GM21360 (cell line): ENCODE data around the gene TMEM88.

Experiments
- ATAC-seq: cut with Tn5 transposase; IDR thresholded peaks from one replicate; pipeline ENCODE4 v1.9.1; 2021; ENCODE audit warnings: mild to moderate bottlenecking, moderate library complexity; ENCODE audit not compliant: unreplicated experiment

Gene TMEM88

DNA sequence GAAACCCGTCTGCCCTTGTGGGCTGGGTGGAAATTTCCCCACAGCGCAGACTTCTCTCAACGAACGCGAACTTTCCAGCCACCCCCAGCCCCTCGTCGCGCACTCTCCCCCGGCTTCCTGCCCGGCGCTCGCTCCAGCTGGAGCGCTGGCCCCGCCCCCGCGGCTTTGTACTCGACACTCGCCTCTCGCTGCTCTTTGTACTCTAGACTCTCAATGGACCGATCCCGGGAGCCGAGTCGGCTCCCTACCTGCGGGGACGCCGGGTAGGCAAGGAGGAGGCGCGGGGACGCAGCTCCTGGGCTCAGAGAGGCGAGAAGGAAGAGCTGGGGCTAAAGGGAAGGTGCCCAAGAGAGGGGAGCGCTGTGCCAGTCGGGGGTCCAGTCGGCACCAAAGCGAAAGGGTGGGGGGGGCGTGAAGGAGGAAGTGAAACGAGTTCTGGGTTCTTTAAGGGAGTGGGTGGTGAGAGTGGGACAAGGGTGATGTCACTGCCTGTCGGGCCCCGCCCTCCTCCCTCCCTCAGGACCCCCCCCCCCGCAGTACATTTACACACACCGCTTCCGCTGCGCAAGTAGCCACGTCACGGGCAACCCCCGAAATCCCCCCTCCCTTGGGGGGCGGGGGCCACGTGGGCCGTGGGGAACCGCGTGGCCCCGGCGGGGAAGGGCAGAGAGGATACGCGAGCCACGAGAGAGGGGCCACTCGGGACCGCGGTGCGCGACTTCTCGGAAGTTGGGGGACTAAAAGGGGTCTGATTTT, 11.2 kb upstream of the TMEM88 start:
- ATAC-seq, result peak; percentile 19

DNA sequence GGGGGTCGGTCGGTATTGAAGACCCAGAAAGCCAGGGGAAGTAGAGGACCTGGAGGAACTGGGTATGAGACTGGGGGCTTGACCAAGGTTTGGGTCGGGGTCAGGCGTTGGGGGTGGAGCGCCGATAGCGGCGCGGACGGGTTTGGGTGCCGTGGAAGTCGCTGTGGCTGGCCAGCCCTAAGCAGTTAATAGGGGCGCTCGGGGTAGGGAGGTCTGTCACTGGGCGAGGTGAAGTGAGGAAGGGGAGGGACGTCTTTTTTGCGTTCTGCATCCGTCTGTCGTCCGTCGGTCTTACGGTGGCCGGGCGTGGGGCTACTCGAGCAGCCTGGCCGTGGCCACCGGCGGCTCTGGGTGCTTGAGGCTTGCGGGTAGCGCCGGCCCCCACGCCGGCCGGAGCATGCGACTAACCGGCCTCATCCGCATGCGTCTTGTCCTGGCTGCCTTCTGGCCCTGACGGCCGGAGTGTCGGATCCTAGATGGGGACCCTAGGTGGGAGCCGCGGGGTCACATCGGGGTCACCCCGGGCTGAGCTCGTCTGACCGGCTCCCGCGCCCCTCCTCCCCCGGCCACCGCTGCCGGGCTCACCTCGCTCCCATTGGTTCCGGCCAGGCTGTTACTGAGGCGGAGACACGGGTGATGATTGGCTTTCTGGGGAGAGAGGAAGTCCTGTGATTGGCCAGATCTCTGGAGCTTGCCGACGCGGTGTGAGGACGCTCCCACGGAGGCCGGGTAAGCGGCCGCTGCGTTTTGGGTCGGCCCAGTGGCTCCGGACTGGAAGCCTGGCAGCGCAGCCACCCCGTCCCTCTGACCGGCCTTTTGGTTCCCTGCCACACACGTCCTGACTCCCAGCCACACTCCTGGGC, 10.3 kb upstream of the TMEM88 start:
- peak; percentile 30 for ATAC-seq

DNA sequence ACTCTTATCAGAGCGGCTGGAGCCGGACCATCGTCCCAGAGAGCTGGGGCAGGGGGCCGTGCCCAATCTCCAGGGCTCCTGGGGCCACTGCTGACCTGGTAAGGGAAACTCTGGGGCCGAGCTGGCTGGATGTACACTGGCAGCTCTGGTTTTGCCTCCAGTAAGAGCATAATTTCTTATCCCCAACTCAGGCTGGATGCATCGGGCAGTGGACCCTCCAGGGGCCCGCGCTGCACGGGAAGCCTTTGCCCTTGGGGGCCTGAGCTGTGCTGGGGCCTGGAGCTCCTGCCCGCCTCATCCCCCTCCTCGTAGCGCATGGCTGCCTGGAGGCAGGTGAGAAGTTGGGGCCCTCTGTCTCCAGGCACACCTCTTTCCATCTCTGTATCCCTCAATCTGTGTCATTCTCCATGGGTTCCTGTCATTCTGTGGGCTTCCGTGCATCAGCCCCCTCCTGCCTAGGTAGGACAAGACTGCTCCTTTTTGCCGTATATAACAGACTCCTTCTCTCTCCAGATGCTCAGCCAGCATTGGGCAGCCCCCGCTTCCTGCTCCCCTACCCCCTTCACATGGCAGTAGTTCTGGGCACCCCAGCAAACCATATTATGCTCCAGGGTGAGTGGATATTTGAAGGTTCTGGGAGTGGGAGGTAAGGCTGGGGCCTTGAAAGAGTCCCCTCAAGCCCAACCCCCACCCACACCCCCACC, 9.4 kb upstream of the TMEM88 start:
- no peak for ATAC-seq

DNA sequence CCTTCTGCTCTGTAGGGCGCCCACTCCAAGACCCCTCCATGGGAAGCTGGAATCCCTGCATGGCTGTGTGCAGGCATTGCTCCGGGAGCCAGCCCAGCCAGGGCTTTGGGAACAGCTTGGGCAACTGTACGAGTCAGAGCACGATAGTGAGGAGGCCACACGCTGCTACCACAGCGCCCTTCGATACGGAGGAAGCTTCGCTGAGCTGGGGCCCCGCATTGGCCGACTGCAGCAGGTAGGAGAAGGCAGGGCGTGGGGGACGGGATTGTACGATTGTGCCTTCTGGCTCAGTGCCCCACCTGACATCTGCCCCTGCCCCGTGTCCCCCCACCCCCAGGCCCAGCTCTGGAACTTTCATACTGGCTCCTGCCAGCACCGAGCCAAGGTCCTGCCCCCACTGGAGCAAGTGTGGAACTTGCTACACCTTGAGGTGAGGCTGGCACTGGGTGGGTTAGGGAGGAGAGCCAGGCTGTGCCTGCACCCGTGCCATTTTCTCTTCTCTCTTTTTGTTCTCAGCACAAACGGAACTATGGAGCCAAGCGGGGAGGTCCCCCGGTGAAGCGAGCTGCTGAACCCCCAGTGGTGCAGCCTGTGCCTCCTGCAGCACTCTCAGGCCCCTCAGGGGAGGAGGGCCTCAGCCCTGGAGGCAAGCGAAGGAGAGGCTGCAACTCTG, 8.7 kb upstream of the TMEM88 start:
- no peak for ATAC-seq

DNA sequence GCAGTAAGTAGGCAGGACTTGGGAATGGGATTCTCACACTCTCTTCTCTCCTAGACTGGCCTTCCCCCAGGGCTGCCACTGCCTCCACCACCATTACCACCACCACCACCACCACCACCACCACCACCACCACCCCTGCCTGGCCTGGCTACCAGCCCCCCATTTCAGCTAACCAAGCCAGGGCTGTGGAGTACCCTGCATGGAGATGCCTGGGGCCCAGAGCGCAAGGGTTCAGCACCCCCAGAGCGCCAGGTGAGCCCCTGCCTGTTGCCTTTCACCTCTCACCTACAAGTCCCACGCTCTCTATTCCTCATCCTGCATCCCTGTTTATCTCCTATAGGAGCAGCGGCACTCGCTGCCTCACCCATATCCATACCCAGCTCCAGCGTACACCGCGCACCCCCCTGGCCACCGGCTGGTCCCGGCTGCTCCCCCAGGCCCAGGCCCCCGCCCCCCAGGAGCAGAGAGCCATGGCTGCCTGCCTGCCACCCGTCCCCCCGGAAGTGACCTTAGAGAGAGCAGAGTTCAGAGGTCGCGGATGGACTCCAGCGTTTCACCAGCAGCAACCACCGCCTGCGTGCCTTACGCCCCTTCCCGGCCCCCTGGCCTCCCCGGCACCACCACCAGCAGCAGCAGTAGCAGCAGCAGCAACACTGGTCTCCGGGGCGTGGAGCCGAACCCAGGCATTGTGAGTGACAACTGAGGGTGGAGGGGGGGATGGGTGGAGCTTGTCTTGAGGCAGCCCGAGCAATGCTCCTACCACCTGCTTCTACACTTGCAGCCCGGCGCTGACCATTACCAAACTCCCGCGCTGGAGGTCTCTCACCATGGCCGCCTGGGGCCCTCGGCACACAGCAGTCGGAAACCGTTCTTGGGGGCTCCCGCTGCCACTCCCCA, 7.9 kb upstream of the TMEM88 start:
- no peak for ATAC-seq

DNA sequence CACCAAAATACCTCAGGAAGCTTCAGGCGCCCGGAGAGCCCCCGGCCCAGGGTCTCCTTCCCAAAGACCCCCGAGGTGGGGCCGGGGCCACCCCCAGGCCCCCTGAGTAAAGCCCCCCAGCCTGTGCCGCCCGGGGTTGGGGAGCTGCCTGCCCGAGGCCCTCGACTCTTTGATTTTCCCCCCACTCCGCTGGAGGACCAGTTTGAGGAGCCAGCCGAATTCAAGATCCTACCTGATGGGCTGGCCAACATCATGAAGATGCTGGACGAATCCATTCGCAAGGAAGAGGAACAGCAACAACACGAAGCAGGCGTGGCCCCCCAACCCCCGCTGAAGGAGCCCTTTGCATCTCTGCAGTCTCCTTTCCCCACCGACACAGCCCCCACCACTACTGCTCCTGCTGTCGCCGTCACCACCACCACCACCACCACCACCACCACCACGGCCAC, 6.7 kb upstream of the TMEM88 start:
- no peak for ATAC-seq

DNA sequence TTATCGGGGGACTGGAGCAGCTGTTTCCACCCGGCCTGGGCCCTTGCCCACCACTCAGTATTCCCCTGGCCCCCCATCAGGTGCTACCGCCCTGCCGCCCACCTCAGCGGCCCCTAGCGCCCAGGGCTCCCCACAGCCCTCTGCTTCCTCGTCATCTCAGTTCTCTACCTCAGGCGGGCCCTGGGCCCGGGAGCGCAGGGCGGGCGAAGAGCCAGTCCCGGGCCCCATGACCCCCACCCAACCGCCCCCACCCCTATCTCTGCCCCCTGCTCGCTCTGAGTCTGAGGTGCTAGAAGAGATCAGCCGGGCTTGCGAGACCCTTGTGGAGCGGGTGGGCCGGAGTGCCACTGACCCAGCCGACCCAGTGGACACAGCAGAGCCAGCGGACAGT, 6.1 kb upstream of the TMEM88 start:
- no peak for ATAC-seq

DNA sequence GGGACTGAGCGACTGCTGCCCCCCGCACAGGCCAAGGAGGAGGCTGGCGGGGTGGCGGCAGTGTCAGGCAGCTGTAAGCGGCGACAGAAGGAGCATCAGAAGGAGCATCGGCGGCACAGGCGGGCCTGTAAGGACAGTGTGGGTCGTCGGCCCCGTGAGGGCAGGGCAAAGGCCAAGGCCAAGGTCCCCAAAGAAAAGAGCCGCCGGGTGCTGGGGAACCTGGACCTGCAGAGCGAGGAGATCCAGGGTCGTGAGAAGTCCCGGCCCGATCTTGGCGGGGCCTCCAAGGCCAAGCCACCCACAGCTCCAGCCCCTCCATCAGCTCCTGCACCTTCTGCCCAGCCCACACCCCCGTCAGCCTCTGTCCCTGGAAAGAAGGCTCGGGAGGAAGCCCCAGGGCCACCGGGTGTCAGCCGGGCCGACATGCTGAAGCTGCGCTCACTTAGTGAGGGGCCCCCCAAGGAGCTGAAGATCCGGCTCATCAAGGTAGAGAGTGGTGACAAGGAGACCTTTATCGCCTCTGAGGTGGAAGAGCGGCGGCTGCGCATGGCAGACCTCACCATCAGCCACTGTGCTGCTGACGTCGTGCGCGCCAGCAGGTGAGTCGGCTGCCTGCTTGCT, 5.6 kb upstream of the TMEM88 start:
- no peak for ATAC-seq

DNA sequence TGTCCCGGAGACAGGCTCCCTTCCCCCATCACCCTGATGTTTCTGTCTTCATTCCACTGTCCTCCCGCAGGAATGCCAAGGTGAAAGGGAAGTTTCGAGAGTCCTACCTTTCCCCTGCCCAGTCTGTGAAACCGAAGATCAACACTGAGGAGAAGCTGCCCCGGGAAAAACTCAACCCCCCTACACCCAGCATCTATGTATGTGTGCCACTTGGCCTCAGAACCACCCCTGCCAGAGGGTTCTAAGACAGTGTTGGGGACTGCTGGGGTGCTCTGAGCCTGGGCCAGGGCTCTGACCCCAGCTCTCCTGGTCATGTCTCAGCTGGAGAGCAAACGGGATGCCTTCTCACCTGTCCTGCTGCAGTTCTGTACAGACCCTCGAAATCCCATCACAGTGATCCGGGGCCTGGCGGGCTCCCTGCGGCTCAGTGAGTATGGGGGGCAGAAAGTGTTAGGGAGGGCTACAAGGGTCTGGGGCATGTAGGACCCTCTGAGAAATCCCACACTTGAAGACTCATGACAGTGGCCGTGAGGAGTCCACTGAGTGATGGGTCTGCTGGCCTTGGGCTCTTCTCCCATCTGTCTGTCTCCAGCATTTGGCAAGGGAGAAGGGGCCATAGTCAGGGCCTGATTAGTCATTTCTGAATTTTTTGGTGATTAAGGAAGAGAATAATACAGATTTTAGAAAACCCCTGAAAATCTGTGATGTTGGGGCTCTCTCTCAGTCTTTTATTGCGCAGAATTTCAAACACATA, 4.9 kb upstream of the TMEM88 start:
- ATAC-seq, result no peak

DNA sequence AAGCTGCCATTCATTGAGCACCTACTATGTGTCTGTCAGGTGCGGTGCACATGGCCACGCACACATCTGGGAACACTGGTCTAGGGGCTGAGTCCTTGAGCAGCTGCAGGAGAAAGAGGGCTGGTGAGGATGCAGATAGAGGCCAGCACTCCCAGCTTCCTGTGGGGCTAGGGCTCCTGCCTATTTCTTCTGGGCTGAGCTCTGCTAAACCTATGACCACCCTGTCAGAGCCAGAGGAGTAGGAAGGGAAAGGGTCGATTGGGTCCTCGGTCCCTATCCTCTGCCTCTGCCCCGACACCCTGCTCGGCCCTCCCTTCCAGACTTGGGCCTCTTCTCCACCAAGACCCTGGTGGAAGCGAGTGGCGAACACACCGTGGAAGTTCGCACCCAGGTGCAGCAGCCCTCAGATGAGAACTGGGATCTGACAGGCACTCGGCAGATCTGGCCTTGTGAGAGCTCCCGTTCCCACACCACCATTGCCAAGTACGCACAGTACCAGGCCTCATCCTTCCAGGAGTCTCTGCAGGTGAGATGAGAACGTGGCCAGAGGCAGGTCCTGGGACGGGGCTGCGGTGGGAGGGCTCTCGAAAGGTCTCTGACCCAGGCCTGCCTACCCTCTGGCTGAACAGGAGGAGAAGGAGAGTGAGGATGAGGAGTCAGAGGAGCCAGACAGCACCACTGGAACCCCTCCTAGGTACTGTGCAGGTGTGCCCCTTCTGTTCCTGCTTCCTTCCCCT, 4.0 kb upstream of the TMEM88 start:
- ATAC-seq, result no peak

DNA sequence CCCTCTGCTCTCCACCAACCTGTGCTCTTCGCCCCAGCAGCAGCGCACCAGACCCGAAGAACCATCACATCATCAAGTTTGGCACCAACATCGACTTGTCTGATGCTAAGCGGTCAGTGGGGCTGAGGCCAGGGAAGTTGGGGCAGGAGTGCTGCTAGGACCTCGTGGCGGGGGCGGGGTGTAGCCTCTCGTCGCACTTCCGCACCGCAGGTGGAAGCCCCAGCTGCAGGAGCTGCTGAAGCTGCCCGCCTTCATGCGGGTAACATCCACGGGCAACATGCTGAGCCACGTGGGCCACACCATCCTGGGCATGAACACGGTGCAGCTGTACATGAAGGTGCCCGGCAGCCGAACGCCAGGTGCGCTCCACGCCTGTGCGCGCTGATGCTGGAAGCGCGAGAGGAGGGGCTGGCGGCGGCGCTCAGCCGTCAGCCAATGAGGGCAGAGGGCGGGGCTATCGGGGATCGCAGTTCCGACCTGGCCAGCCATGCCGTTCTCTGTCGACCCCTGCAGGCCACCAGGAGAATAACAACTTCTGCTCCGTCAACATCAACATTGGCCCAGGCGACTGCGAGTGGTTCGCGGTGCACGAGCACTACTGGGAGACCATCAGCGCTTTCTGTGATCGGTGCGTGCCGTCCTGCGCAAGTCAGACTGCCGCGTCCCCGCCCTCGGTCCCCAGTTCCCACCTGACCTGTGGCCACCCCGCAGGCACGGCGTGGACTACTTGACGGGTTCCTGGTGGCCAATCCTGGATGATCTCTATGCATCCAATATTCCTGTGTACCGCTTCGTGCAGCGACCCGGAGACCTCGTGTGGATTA, 3.2 kb upstream of the TMEM88 start:
- peak; percentile 54 for ATAC-seq

DNA sequence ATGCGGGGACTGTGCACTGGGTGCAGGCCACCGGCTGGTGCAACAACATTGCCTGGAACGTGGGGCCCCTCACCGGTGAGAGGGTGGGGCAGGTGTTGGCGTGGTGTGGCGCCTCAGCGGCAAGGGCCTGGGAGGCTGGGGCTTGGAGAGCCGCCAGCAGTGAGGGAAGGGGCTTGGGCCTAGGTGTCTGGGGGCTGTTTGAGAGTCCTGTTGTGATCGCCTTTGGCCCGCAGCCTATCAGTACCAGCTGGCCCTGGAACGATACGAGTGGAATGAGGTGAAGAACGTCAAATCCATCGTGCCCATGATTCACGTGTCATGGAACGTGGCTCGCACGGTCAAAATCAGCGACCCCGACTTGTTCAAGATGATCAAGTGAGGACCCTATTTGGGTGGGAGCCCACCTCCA, 2.6 kb upstream of the TMEM88 start:
- ATAC-seq, result no peak

DNA sequence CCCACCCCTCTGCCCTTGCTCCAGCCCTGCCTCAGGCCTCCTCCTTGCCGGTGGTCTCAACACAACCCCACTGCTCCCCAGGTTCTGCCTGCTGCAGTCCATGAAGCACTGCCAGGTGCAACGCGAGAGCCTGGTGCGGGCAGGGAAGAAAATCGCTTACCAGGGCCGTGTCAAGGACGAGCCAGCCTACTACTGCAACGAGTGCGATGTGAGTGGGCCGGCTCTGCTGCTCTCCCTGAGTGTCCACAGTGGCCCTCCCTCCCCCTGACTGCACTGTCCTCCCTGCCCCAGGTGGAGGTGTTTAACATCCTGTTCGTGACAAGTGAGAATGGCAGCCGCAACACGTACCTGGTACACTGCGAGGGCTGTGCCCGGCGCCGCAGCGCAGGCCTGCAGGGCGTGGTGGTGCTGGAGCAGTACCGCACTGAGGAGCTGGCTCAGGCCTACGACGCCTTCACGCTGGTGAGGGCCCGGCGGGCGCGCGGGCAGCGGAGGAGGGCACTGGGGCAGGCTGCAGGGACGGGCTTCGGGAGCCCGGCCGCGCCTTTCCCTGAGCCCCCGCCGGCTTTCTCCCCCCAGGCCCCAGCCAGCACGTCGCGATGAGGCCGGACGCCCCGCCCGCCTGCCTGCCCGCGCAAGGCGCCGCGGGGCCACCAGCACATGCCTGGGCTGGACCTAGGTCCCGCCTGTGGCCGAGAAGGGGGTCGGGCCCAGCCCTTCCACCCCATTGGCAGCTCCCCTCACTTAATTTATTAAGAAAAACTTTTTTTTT, 1.8 kb upstream of the TMEM88 start:
- no peak for ATAC-seq

DNA sequence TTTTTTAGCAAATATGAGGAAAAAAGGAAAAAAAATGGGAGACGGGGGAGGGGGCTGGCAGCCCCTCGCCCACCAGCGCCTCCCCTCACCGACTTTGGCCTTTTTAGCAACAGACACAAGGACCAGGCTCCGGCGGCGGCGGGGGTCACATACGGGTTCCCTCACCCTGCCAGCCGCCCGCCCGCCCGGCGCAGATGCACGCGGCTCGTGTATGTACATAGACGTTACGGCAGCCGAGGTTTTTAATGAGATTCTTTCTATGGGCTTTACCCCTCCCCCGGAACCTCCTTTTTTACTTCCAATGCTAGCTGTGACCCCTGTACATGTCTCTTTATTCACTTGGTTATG, 1.2 kb upstream of the TMEM88 start:
- ATAC-seq, result no peak

DNA sequence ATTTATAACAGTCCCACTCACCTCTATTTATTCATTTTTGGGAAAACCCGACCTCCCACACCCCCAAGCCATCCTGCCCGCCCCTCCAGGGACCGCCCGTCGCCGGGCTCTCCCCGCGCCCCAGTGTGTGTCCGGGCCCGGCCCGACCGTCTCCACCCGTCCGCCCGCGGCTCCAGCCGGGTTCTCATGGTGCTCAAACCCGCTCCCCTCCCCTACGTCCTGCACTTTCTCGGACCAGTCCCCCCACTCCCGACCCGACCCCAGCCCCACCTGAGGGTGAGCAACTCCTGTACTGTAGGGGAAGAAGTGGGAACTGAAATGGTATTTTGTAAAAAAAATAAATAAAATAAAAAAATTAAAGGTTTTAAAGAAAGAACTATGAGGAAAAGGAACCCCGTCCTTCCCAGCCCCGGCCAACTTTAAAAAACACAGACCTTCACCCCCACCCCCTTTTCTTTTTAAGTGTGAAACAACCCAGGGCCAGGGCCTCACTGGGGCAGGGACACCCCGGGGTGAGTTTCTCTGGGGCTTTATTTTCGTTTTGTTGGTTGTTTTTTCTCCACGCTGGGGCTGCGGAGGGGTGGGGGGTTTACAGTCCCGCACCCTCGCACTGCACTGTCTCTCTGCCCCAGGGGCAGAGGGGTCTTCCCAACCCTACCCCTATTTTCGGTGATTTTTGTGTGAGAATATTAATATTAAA, 638 bp upstream of the TMEM88 start:
- no peak for ATAC-seq

DNA sequence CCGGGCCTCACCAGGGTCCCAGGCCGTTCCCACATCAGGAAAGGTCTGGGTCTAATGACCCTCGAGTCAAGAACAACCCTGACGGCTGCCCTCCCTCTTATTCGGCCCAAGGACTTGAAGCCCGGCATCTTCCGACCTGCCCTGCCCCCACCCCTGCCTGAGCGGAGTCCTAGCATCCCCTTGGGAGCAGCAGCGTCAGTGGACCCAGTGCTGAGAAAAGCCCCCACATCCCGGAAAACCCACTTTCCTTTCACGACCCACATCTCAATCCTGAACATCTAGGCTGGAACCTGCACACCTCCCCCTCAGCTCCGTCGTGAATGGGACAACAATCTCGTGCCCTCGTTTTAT, 769 bp downstream of the TMEM88 start:
- no peak for ATAC-seq
